Keratinocyte (primary cell): ENCODE data around the gene HYI. TPM values are rescaled to one million over a fixed set of nuclear protein-coding genes. Genes with fewer than 3 reads are reported as not detected.

Experiments
- DNase-seq: peaks from one replicate; pipeline ENCODE4 v3.0.0-alpha.2; 2011; ENCODE audit warnings: low read depth, missing footprints, low spot score
- FAIRE-seq: peaks from 2 replicates; lab custom pipeline; 2011; peaks lifted over from hg19 to GRCh38; lab: Jason Lieb, UNC
- H2AFZ ChIP-seq: 2 replicates; pipeline ENCODE4 v1.6.0; 2012; ENCODE audit warnings: low read length, control low read depth, inconsistent platforms; ENCODE audit not compliant: control insufficient read depth
- H3K27ac ChIP-seq: 2 replicates; pipeline ENCODE4 v1.5.1; 2011; ENCODE audit warnings: low read length; ENCODE audit not compliant: control insufficient read depth, insufficient read depth
- H3K27me3 ChIP-seq: 3 replicates; pipeline ENCODE4 v1.6.0; 2011; ENCODE audit warnings: low read length; ENCODE audit not compliant: control insufficient read depth, insufficient read depth; ENCODE audit errors: extremely low read depth
- H3K36me3 ChIP-seq, 2 experiments: 2 replicates in 1 of 2; 3 replicates in 1 of 2; pipeline ENCODE4 v1.5.1; 2011; ENCODE audit warnings: low read length in 2 of 2, mild to moderate bottlenecking in 1 of 2; ENCODE audit not compliant: control insufficient read depth in 2 of 2, insufficient read depth in 2 of 2; ENCODE audit errors: extremely low read depth in 1 of 2
- H3K4me1 ChIP-seq: 3 replicates; pipeline ENCODE4 v1.5.1; 2011; ENCODE audit warnings: low read length; ENCODE audit not compliant: control insufficient read depth, insufficient read depth; ENCODE audit errors: extremely low read depth
- H3K4me2 ChIP-seq: 3 replicates; pipeline ENCODE4 v1.6.0; 2011; ENCODE audit warnings: low read depth, low read length; ENCODE audit not compliant: control insufficient read depth, insufficient read depth; ENCODE audit errors: extremely low read depth
- H3K4me3 ChIP-seq, 3 experiments: fragments of 200-600 bp in 1 of 3; sonication (generic) in 1 of 3; 2 replicates in 2 of 3; 3 replicates in 1 of 3; pipeline ENCODE4 v1.5.1; 2011 to 2016; ENCODE audit warnings: low read length in 3 of 3, mild to moderate bottlenecking in 3 of 3, control low read depth in 2 of 3, inconsistent platforms in 1 of 3, low read depth in 1 of 3, mixed read lengths in 1 of 3, mixed run types in 1 of 3, moderate library complexity in 1 of 3; ENCODE audit not compliant: control insufficient read depth in 2 of 3, insufficient read depth in 2 of 3; ENCODE audit errors: extremely low read depth in 1 of 3
- H3K79me2 ChIP-seq: 2 replicates; pipeline ENCODE4 v1.6.0; 2012; ENCODE audit warnings: low read length; ENCODE audit not compliant: control insufficient read depth, insufficient read depth
- H3K9ac ChIP-seq: 3 replicates; pipeline ENCODE4 v1.6.0; 2011; ENCODE audit warnings: low read length; ENCODE audit not compliant: control insufficient read depth, insufficient read depth; ENCODE audit errors: extremely low read depth
- H3K9me1 ChIP-seq: 3 replicates; pipeline ENCODE4 v1.6.0; 2011; ENCODE audit warnings: low read length; ENCODE audit not compliant: control insufficient read depth, insufficient read depth; ENCODE audit errors: extremely low read depth
- H3K9me3 ChIP-seq: 2 replicates; pipeline ENCODE4 v1.5.1; 2012; ENCODE audit warnings: low read depth, low read length; ENCODE audit not compliant: control insufficient read depth
- H4K20me1 ChIP-seq: 3 replicates; pipeline ENCODE4 v1.6.0; 2011; ENCODE audit warnings: low read length; ENCODE audit not compliant: control insufficient read depth, insufficient read depth; ENCODE audit errors: extremely low read depth
- CTCF ChIP-seq, 3 experiments: IDR thresholded peaks in 1 of 3; conservative IDR thresholded peaks in 1 of 3; optimal IDR thresholded peaks in 1 of 3; 2 replicates in 2 of 3; 3 replicates in 1 of 3; pipeline versions ENCODE3 to v1.5.1; 2011; ENCODE audit warnings: low read length in 3 of 3, mild to moderate bottlenecking in 3 of 3, moderate library complexity in 2 of 3, control low read depth in 1 of 3, inconsistent platforms in 1 of 3; ENCODE audit not compliant: insufficient read depth in 2 of 3; ENCODE audit errors: extremely low read depth in 1 of 3
- EZH2 ChIP-seq: IDR thresholded peaks from one replicate; pipeline ENCODE4 v1.6.1; 2012; ENCODE audit warnings: inconsistent platforms, mild to moderate bottlenecking, low read length, moderate library complexity
- dilution Hi-C: fragments of 300-500 bp; cut with MboI; formaldehyde crosslinking; loops from one replicate; pipeline ENCODE4 v1.7.0; 2020; ENCODE audit warnings: low sequenced_read_pairs; ENCODE audit not compliant: extremely low pct_ligation_motif_present
- polyA plus RNA-seq, 5 experiments: library from polyadenylated mRNA; depleted of rRNA in 3 of 5; stranded (reverse) in 3 of 5; stranded (forward) in 1 of 5; unstranded in 1 of 5; fragments of >200 nt; gene quantifications; 1 replicate in 1 of 5; 2 replicates in 3 of 5; 3 replicates in 1 of 5; pipeline versions ENCODE4 v1.2.1 to v1.2.3, GENCODE V29; 2011 to 2012; ENCODE audit warnings: missing spikeins in 2 of 5, low read depth in 1 of 5, low replicate concordance in 1 of 5

HYI gene
- polyA plus RNA-seq, 1 donor (not counting 4 experiments of a cell fraction or from before 2014, with no cell fraction given) = 26.9 TPM

- Histone ChIP-seq H3K9ac (no peak overlapping the region), H3K27ac (no peak overlapping the region), H3K9me3 (peaks cover 8% of the 10 kb centered on the region), H3K4me2 (no peak overlapping the region), H3K79me2 (no peaks in the 10 kb centered on the region), H3K27me3 (no peaks in the 10 kb centered on the region), H3K4me1 (no peaks in the 10 kb centered on the region), H3K36me3 (peaks cover 46 to 63% of the 10 kb centered on the region in 2 experiments), H3K9me1 (no peaks in the 10 kb centered on the region), H4K20me1 (no peaks in the 10 kb centered on the region), H3K4me3 (no peak overlapping the region), H2AFZ (no peak overlapping the region)
- no peak for FAIRE-seq
- TF ChIP-seq EZH2 = no peak
- TF ChIP-seq CTCF (optimal IDR thresholded peaks at IDR 0.05 in 1 of 3, IDR thresholded peaks at IDR 0.05 in 1 of 3, conservative IDR thresholded peaks at IDR 0.05 in 1 of 3; ENCODE audit: extremely low read depth in 1 of 3, insufficient read depth in 2 of 3, low read length in 3 of 3) = no peak
- dilution Hi-C loops = no loop called here
- no peak for DNase-seq
Measured at GRCh38 chr1:43419627-43420425, 33.9 kb downstream of the HYI start.

- no peaks in the 10 kb centered on the region for H3K27me3 ChIP-seq
- H3K36me3 ChIP-seq = peaks cover 41 to 54% of the 10 kb centered on the region in 2 experiments
- H3K9me3 ChIP-seq = peaks cover 5% of the 10 kb centered on the region
- no peak for FAIRE-seq
- H3K79me2 ChIP-seq = no peaks in the 10 kb centered on the region
- H3K4me1 ChIP-seq = no peaks in the 10 kb centered on the region
- dilution Hi-C loops = no loop called here
- no peak overlapping the region for H3K4me3 ChIP-seq
- no peak overlapping the region for H3K27ac ChIP-seq
- DNase-seq = no peak
- no peaks in the 10 kb centered on the region for H3K9me1 ChIP-seq
- TF ChIP-seq CTCF (optimal IDR thresholded peaks at IDR 0.05 in 1 of 3, IDR thresholded peaks at IDR 0.05 in 1 of 3, conservative IDR thresholded peaks at IDR 0.05 in 1 of 3; ENCODE audit: extremely low read depth in 1 of 3, insufficient read depth in 2 of 3, low read length in 3 of 3) = no peak
- no peak for TF ChIP-seq EZH2
- H2AFZ ChIP-seq = no peak overlapping the region
- no peaks in the 10 kb centered on the region for H4K20me1 ChIP-seq
- no peak overlapping the region for H3K9ac ChIP-seq
- no peak overlapping the region for H3K4me2 ChIP-seq
Measured at GRCh38 chr1:43418858-43419257, 34.9 kb downstream of the HYI start.
